IMR-90 (cell line): ENCODE measurements around the gene RING1.

Source experiments
- BHLHE40 ChIP-seq: fragments of 150-350 bp; IDR thresholded peaks from 2 replicates; pipeline ENCODE4 v1.6.1; 2016; ENCODE audit warnings: mild to moderate bottlenecking, low read depth, low read length
- MAFK ChIP-seq: IDR thresholded peaks from 2 replicates; pipeline ENCODE4 v1.6.1; 2012; ENCODE audit warnings: low read depth, low read length, improper control_type of control experiment
- POLR2A ChIP-seq: IDR thresholded peaks from 2 replicates; pipeline ENCODE4 v1.6.1; 2012; ENCODE audit warnings: mild to moderate bottlenecking, low read depth, low read length
- TF ChIP-seq, protein P1 (sequence below): fragments of 150-350 bp; IDR thresholded peaks from 2 replicates; pipeline ENCODE4 v1.6.1; 2017; ENCODE audit warnings: mild to moderate bottlenecking, antibody characterized with exemption, low read length, low read depth
- TF ChIP-seq, protein P2 (sequence below): conservative IDR thresholded peaks from 2 replicates; pipeline ENCODE4 v1.5.1; 2012; ENCODE audit warnings: mild to moderate bottlenecking, low read depth, low read length, improper control_type of control experiment

DNA sequence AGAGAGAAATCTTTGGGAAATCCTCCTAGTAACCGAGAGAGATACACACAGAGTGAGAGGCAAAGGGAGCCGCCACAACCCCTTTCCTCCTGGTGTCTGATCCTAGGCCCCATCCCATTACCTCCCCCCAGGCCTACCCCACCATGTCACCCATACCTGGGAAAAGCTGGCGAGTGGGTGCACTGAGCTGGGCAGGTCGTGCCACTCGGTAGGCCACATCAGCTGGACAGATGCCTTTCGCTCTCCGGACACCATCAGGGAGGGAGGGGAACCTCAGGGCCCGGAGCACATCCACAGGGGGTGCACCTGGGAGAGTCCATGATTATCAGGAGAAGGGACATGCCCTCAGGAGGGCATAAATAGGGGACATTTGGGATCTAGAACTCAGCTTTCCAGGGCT is 19.1 kb upstream of the RING1 start:
- TF ChIP-seq, protein P1, sequence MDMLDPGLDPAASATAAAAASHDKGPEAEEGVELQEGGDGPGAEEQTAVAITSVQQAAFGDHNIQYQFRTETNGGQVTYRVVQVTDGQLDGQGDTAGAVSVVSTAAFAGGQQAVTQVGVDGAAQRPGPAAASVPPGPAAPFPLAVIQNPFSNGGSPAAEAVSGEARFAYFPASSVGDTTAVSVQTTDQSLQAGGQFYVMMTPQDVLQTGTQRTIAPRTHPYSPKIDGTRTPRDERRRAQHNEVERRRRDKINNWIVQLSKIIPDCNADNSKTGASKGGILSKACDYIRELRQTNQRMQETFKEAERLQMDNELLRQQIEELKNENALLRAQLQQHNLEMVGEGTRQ: no peak
- TF ChIP-seq POLR2A (no peak), BHLHE40 (no peak), MAFK (no peak)
- TF ChIP-seq, protein P2, sequence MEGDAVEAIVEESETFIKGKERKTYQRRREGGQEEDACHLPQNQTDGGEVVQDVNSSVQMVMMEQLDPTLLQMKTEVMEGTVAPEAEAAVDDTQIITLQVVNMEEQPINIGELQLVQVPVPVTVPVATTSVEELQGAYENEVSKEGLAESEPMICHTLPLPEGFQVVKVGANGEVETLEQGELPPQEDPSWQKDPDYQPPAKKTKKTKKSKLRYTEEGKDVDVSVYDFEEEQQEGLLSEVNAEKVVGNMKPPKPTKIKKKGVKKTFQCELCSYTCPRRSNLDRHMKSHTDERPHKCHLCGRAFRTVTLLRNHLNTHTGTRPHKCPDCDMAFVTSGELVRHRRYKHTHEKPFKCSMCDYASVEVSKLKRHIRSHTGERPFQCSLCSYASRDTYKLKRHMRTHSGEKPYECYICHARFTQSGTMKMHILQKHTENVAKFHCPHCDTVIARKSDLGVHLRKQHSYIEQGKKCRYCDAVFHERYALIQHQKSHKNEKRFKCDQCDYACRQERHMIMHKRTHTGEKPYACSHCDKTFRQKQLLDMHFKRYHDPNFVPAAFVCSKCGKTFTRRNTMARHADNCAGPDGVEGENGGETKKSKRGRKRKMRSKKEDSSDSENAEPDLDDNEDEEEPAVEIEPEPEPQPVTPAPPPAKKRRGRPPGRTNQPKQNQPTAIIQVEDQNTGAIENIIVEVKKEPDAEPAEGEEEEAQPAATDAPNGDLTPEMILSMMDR: no peak
